Endothelial cell of umbilical vein (primary cell): Measurements from ENCODE around the gene FNBP1L. TPM values are rescaled to one million over a fixed set of nuclear protein-coding genes. Genes with fewer than 3 reads are reported as not detected.

Experiments
- BruUV-seq: library from RNA; stranded (reverse); fragments of 400-500 nt; replicated peaks from 2 replicates; lab custom pipeline; 2021; lab: Mats Ljungman, UMichigan
- CTCF ChIA-PET: fragments of 300-600, 350-600 bp; sonication (Branson Sonifier 250); formaldehyde crosslinking; loops from one replicate; lab custom pipeline; 2021; ENCODE audit warnings: antibody characterized with exemption, inconsistent platforms; lab: Charles Lee
- POLR2A ChIA-PET: fragments of 300-600, 350-600 bp; sonication (Branson Sonifier 250); formaldehyde crosslinking; loops from one replicate; lab custom pipeline; 2021; ENCODE audit warnings: antibody characterized with exemption, inconsistent platforms; lab: Charles Lee
- DNase-seq: peaks from one replicate; pipeline ENCODE4 v3.0.0-alpha.2; 2011; ENCODE audit warnings: low read depth, low spot score
- FAIRE-seq: peaks from 2 replicates; lab custom pipeline; 2011; peaks lifted over from hg19 to GRCh38; lab: Jason Lieb, UNC
- H2AFZ ChIP-seq: 2 replicates; pipeline ENCODE4 v1.6.0; 2012; ENCODE audit warnings: low read depth, low read length, control low read depth, inconsistent platforms
- H3K27ac ChIP-seq: 2 replicates; pipeline ENCODE4 v1.5.1; 2011; ENCODE audit warnings: low read depth, mild to moderate bottlenecking, control low read depth, low read length, moderate library complexity; ENCODE audit not compliant: insufficient read depth
- H3K27me3 ChIP-seq, 2 experiments: 2 replicates each; pipeline versions ENCODE4 v1.6.0 to v1.6.1; 2011; ENCODE audit warnings: low read length in 2 of 2, mixed read lengths in 1 of 2; ENCODE audit not compliant: control insufficient read depth in 2 of 2, insufficient read depth in 2 of 2
- H3K36me3 ChIP-seq, 2 experiments: 2 replicates in 1 of 2; 3 replicates in 1 of 2; pipeline ENCODE4 v1.5.1; 2011; ENCODE audit warnings: low read length in 2 of 2, mild to moderate bottlenecking in 1 of 2, moderate library complexity in 1 of 2; ENCODE audit not compliant: control insufficient read depth in 2 of 2, insufficient read depth in 2 of 2; ENCODE audit errors: extremely low read depth in 1 of 2
- H3K4me1 ChIP-seq: 3 replicates; pipeline ENCODE4 v1.5.1; 2011; ENCODE audit warnings: mild to moderate bottlenecking, low read length; ENCODE audit not compliant: control insufficient read depth, insufficient read depth; ENCODE audit errors: extremely low read depth
- H3K4me2 ChIP-seq: 2 replicates; pipeline ENCODE4 v1.6.1; 2011; ENCODE audit warnings: low read length, control low read depth, mixed read lengths; ENCODE audit not compliant: insufficient read depth
- H3K4me3 ChIP-seq, 3 experiments: fragments of 200-600 bp in 1 of 3; sonication (generic), shearing (Covaris generic) in 1 of 3; replicated peaks in 1 of 3; 2 replicates each; pipeline ENCODE4 v1.5.1; 2011 to 2016; ENCODE audit warnings: control low read depth in 3 of 3, low read length in 3 of 3, mild to moderate bottlenecking in 2 of 3, inconsistent platforms in 1 of 3, low read depth in 1 of 3, moderate library complexity in 1 of 3; ENCODE audit not compliant: insufficient read depth in 1 of 3
- H3K79me2 ChIP-seq: 2 replicates; pipeline ENCODE4 v1.6.0; 2012; ENCODE audit warnings: low read length, inconsistent platforms; ENCODE audit not compliant: control insufficient read depth, insufficient read depth
- H3K9ac ChIP-seq: replicated peaks from 2 replicates; pipeline ENCODE3; 2011; ENCODE audit warnings: low read length, control low read depth; ENCODE audit not compliant: insufficient read depth; ENCODE audit errors: extremely low read depth
- H3K9me1 ChIP-seq: replicated peaks from 3 replicates; pipeline ENCODE4 v1.6.0; 2011; ENCODE audit warnings: mild to moderate bottlenecking, low read length; ENCODE audit not compliant: control insufficient read depth, insufficient read depth; ENCODE audit errors: extremely low read depth
- H3K9me3 ChIP-seq: replicated peaks from 2 replicates; pipeline ENCODE4 v1.5.1; 2012; ENCODE audit warnings: low read length, inconsistent platforms; ENCODE audit not compliant: control insufficient read depth, insufficient read depth
- H4K20me1 ChIP-seq: replicated peaks from 2 replicates; pipeline ENCODE3; 2011; ENCODE audit warnings: mild to moderate bottlenecking, low read length; ENCODE audit not compliant: control insufficient read depth, insufficient read depth; ENCODE audit errors: extremely low read depth
- CTCF ChIP-seq, 2 donors: IDR thresholded peaks; 1 replicate in 1 of 2; 2 replicates in 1 of 2; pipeline ENCODE4 v1.5.1; 2011; ENCODE audit warnings: low read length in 2 of 2, mild to moderate bottlenecking in 2 of 2, moderate library complexity in 2 of 2, control low read depth in 1 of 2, inconsistent platforms in 1 of 2, low read depth in 1 of 2; ENCODE audit not compliant: insufficient read depth in 1 of 2; ENCODE audit errors: extremely low read depth in 1 of 2
- EZH2 ChIP-seq: IDR thresholded peaks from 2 replicates; pipeline ENCODE4 v1.6.1; 2012; ENCODE audit warnings: borderline replicate concordance, low read depth, mild to moderate bottlenecking, moderate library complexity, low read length, inconsistent platforms; ENCODE audit not compliant: severe bottlenecking
- FOS ChIP-seq: IDR thresholded peaks from 2 replicates; pipeline ENCODE4 v1.6.1; 2011; ENCODE audit warnings: mild to moderate bottlenecking, low read length, moderate library complexity, borderline replicate concordance; ENCODE audit not compliant: insufficient read depth
- GATA2 ChIP-seq: IDR thresholded peaks from 2 replicates; pipeline ENCODE4 v1.7.0; 2011; ENCODE audit warnings: low read depth, mild to moderate bottlenecking, moderate library complexity, mixed read lengths, low read length; ENCODE audit not compliant: insufficient read length, insufficient read depth
- JUN ChIP-seq: IDR thresholded peaks from 2 replicates; pipeline ENCODE4 v1.6.1; 2011; ENCODE audit warnings: borderline replicate concordance, low read depth; ENCODE audit not compliant: insufficient read length, insufficient read depth
- MAX ChIP-seq: IDR thresholded peaks from 2 replicates; pipeline ENCODE4 v1.6.1; 2011; ENCODE audit not compliant: insufficient read depth, insufficient read length
- MYC ChIP-seq: IDR thresholded peaks from one replicate; pipeline ENCODE4 v1.6.1; 2011; ENCODE audit warnings: mild to moderate bottlenecking, low read depth, low read length
- POLR2A ChIP-seq: IDR thresholded peaks from 2 replicates; pipeline ENCODE4 v1.6.1; 2012; ENCODE audit warnings: low read depth, mild to moderate bottlenecking, control low read depth, low read length
- POLR2AphosphoS5 ChIP-seq: IDR thresholded peaks from 2 replicates; pipeline ENCODE4 v1.6.1; 2012; ENCODE audit warnings: low read depth, mild to moderate bottlenecking, control low read depth, low read length, moderate library complexity; ENCODE audit not compliant: insufficient read depth
- dilution Hi-C: fragments of 300-500 bp; cut with MboI; formaldehyde crosslinking; loops from one replicate; pipeline ENCODE4 v1.15.0; 2019; ENCODE audit warnings: low sequenced_read_pairs; ENCODE audit not compliant: extremely low pct_ligation_motif_present
- intact Hi-C: fragments of 100-400 bp; cut with micrococcal nuclease; formaldehyde crosslinking; loops from one replicate; pipeline ENCODE4 v1.10.0; 2022
- polyA plus RNA-seq, 4 experiments: library from polyadenylated mRNA; depleted of rRNA in 3 of 4; stranded (reverse) in 3 of 4; unstranded in 1 of 4; fragments of >200 nt; gene quantifications; 2 replicates each; pipeline versions ENCODE4 v1.2.1 to v1.2.3, GENCODE V29; 2011 to 2012; ENCODE audit warnings: missing spikeins in 1 of 4
- total RNA-seq: library from RNA; stranded (reverse); gene quantifications from 2 replicates; pipeline ENCODE4 v1.2.3, GENCODE V29; 2021

FNBP1L gene
- total and polyA plus RNA-seq, 2 donors (not counting 3 experiments of a cell fraction or from before 2014, with no cell fraction given), result 28.1 to 56.4 TPM

GRCh38 chr1:93537396-93537795 is 89.5 kb downstream of the FNBP1L start:
- FAIRE-seq (no peak), DNase-seq (no peak)
- dilution Hi-C loops, result no loop called here
- H3K79me2 ChIP-seq, result no peaks in the 10 kb centered on the region
- CTCF ChIA-PET, result interaction anchor here (0.7 to 2.9 kb wide), 4 partner anchors 9 to 233 kb away, joined by 3 to 8 read pairs (median 4); no protein-coding TSS in a partner anchor
- no peaks in the 10 kb centered on the region for H3K9me3 ChIP-seq
- peaks cover 2 to 4% of the 10 kb centered on the region in 2 experiments for H3K36me3 ChIP-seq
- no peak overlapping the region for H3K4me2 ChIP-seq
- POLR2A ChIA-PET, result no interaction called here
- H3K27me3 ChIP-seq, result no peaks in the 10 kb centered on the region
- no TSS peak for BruUV-seq
- H3K4me1 ChIP-seq, result no peaks in the 10 kb centered on the region
- no peak overlapping the region for H3K9ac ChIP-seq
- H3K27ac ChIP-seq, result no peak overlapping the region
- H2AFZ ChIP-seq, result no peak overlapping the region
- no peaks in the 10 kb centered on the region for H4K20me1 ChIP-seq
- TF ChIP-seq POLR2A (no peak), CTCF (IDR thresholded peaks at IDR 0.05; ENCODE audit: extremely low read depth in 1 of 2, insufficient read depth in 1 of 2, low read depth in 1 of 2, low read length in 2 of 2) (no peak), GATA2 (no peak), JUN (no peak), POLR2AphosphoS5 (no peak), EZH2 (no peak), MYC (no peak), MAX (no peak), FOS (no peak)
- intact Hi-C loops, result no loop called here
- H3K9me1 ChIP-seq, result no peaks in the 10 kb centered on the region
- no peak overlapping the region for H3K4me3 ChIP-seq
